ENCODE data around the gene MGAT1.
"Not testable (repeated sequence)": the region's sequence is repeated elsewhere in the genome, so short reads cannot be mapped to it uniquely, and the experiment has no call there.

GRCh38 chr5:180828756-180829531 is 26.3 kb upstream of the MGAT1 start:
- TF ChIP-seq CTCF (IDR thresholded peaks at IDR 0.05 in 2 of 3, conservative IDR thresholded peaks at IDR 0.05 in 1 of 3; ENCODE audit: borderline replicate concordance in 1 of 3, insufficient read depth in 1 of 3, low read depth in 2 of 3, low read length in 2 of 3); EZH2 (IDR thresholded peaks at IDR 0.05); ZNF274 (IDR thresholded peaks at IDR 0.05; ENCODE audit: low read depth, low read length); POLR2A (IDR thresholded peaks at IDR 0.05; ENCODE audit: borderline replicate concordance, extremely low read depth, insufficient read depth, insufficient read length); POLR2AphosphoS5 (IDR thresholded peaks at IDR 0.05; ENCODE audit: low read depth, low read length); RAD21 (IDR thresholded peaks at IDR 0.05; ENCODE audit: low read depth); CEBPB (IDR thresholded peaks at IDR 0.05; ENCODE audit: low read depth); EZH2phosphoT487 (IDR thresholded peaks at IDR 0.05; ENCODE audit: borderline replicate concordance): not testable (repeated sequence)
